ENCODE results near the gene GCC1. TPM values are rescaled to one million over a fixed set of nuclear protein-coding genes. Genes with fewer than 3 reads are reported as not detected.
A peak's percentile ranks its signal among the peaks of the same experiment; 100 is the strongest.

The GCC1 gene
- total RNA-seq, 1 experiment from 2014 or later, result 16.8 TPM

DNA sequence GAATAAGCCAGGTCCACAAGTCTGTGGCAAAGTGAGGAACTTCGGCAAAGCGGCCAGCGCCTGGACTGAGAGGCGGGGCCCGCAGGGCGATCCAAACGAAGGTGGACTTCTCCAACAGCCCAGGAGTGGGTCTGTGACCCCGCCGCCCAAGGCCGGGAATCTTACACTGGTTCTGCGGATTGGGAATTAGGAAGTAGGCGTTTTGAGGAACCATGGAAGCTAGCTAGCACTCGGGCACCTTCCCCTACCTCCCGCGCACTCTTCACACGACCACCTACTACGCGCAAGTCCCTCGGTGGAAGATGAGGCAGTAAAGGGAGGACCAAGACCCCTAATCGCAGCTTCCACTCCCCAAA is 2.2 kb upstream of the GCC1 start:
- Histone ChIP-seq H3K4ac (ENCODE audit: low read depth, low read length) (no peak overlapping the region), H4K91ac (ENCODE audit: insufficient read length, low read depth, low read length) (no peak overlapping the region), H3T11ph (ENCODE audit: low read length) (no peak overlapping the region), H2AK5ac (ENCODE audit: insufficient read length, low read length) (no peak overlapping the region), H2BK5ac (ENCODE audit: insufficient read length, low read length) (no peak overlapping the region), H4K8ac (replicated peaks; ENCODE audit: insufficient read length, low read depth, low read length) (no peak overlapping the region), H2BK120ac (ENCODE audit: low read depth, low read length, poor library complexity, severe bottlenecking) (no peak overlapping the region), H3K79me2 (ENCODE audit: insufficient read depth, low read length) (no peaks in the 10 kb centered on the region), H3K27ac (ENCODE audit: insufficient read length, low read depth, low read length) (no peak overlapping the region), H2BK15ac (ENCODE audit: low read depth, low read length) (no peak overlapping the region), H2AFZ (ENCODE audit: low read length) (peak overlapping the region; percentile 1), H3K14ac (ENCODE audit: insufficient read depth, low read length) (peak overlapping the region; percentile 4), H3K79me1 (ENCODE audit: insufficient read depth, low read depth, low read length, poor library complexity, severe bottlenecking) (peaks cover 6% of the 10 kb centered on the region), H3K23me2 (ENCODE audit: insufficient read length, low read depth, low read length, poor library complexity, severe bottlenecking) (peaks cover 18% of the 10 kb centered on the region), H3K9me3 (ENCODE audit: control insufficient read depth, low read depth, low read length) (no peaks in the 10 kb centered on the region), H3K27me3 (ENCODE audit: insufficient read depth, low read length) (peaks cover 7% of the 10 kb centered on the region; the same call in 1 of the 2 replicates), H3K4me2 (ENCODE audit: insufficient read depth, insufficient read length, low read length) (peak overlapping the region; percentile 82), H4K5ac (ENCODE audit: insufficient read length, low read depth, low read length) (no peak overlapping the region), H4K20me1 (ENCODE audit: control insufficient read depth, insufficient read depth, insufficient read length) (no peaks in the 10 kb centered on the region), H3K23ac (ENCODE audit: insufficient read length, low read depth, low read length) (no peak overlapping the region), H3K18ac (ENCODE audit: insufficient read length, low read depth, low read length) (no peak overlapping the region), H2BK12ac (ENCODE audit: insufficient read length, low read depth, low read length) (no peak overlapping the region), H3K56ac (ENCODE audit: insufficient read length, low read depth, low read length) (no peak overlapping the region), H2BK20ac (ENCODE audit: low read depth, low read length, poor library complexity, severe bottlenecking) (no peak overlapping the region), H3K9ac (ENCODE audit: extremely low read depth, insufficient read length, low read length) (peak overlapping the region; percentile 45), H3K4me1 (ENCODE audit: insufficient read depth, low read length) (peaks cover 2% of the 10 kb centered on the region; the same call in 1 of the 2 replicates)
- H3K27ac Mint-ChIP-seq, result peak overlapping the region in 1 of 3 experiments; percentile 44; a peak in 1 of 7 replicates
- no CpG with 5 or more reads among the region's 20 CpGs for WGBS (ENCODE audit: extremely low coverage, insufficient read length, low lambda C conversion rate)
- DNase-seq, result no peak
- H3K27me3 Mint-ChIP-seq (ENCODE audit: low read depth), result peaks cover 24% of the 10 kb centered on the region
- TF ChIP-seq, protein P1, sequence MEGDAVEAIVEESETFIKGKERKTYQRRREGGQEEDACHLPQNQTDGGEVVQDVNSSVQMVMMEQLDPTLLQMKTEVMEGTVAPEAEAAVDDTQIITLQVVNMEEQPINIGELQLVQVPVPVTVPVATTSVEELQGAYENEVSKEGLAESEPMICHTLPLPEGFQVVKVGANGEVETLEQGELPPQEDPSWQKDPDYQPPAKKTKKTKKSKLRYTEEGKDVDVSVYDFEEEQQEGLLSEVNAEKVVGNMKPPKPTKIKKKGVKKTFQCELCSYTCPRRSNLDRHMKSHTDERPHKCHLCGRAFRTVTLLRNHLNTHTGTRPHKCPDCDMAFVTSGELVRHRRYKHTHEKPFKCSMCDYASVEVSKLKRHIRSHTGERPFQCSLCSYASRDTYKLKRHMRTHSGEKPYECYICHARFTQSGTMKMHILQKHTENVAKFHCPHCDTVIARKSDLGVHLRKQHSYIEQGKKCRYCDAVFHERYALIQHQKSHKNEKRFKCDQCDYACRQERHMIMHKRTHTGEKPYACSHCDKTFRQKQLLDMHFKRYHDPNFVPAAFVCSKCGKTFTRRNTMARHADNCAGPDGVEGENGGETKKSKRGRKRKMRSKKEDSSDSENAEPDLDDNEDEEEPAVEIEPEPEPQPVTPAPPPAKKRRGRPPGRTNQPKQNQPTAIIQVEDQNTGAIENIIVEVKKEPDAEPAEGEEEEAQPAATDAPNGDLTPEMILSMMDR (conservative IDR thresholded peaks at IDR 0.05), result no peak
- peak overlapping the region; percentile 78 to 94 for H3K4me3 Mint-ChIP-seq
- peaks cover 29 to 46% (median 31%) of the 10 kb centered on the region in 3 experiments for H3K36me3 Mint-ChIP-seq (ENCODE audit: insufficient read depth in 1 of 3, low read depth in 3 of 3)
- peaks cover 18 to 33% of the 10 kb centered on the region in 2 experiments for H3K4me1 Mint-ChIP-seq
- no peaks in the 10 kb centered on the region for H3K9me3 Mint-ChIP-seq

Data from H9 (cell line).